ENCODE results near the gene AGPAT1.

AGPAT1 gene

DNA sequence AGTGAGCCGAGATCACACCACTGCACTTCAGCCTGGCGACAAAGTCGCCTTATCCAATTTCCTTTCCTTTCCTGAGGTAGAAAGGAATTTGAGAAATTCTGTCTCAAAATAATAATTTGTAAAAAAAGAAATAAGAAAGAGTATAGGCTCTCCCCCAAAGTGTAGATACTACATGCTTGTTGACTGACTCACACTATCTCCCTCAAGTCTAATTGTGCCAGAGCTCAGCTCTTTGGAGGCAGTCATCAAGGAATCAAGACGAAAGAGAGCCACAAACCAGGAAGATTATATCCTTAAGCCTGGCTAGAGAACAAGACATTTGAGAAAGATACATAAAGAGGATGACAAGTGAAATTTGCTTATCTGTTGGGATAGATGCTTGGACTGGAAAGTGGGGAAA, 42.1 kb downstream of the AGPAT1 start:
- TF ChIP-seq, protein P1, sequence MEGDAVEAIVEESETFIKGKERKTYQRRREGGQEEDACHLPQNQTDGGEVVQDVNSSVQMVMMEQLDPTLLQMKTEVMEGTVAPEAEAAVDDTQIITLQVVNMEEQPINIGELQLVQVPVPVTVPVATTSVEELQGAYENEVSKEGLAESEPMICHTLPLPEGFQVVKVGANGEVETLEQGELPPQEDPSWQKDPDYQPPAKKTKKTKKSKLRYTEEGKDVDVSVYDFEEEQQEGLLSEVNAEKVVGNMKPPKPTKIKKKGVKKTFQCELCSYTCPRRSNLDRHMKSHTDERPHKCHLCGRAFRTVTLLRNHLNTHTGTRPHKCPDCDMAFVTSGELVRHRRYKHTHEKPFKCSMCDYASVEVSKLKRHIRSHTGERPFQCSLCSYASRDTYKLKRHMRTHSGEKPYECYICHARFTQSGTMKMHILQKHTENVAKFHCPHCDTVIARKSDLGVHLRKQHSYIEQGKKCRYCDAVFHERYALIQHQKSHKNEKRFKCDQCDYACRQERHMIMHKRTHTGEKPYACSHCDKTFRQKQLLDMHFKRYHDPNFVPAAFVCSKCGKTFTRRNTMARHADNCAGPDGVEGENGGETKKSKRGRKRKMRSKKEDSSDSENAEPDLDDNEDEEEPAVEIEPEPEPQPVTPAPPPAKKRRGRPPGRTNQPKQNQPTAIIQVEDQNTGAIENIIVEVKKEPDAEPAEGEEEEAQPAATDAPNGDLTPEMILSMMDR (IDR thresholded peaks at IDR 0.05), result no peak
- TF ChIP-seq ZFX (IDR thresholded peaks at IDR 0.05; ENCODE audit: borderline replicate concordance), result no peak
- no peak overlapping the region for H3K27ac ChIP-seq

DNA sequence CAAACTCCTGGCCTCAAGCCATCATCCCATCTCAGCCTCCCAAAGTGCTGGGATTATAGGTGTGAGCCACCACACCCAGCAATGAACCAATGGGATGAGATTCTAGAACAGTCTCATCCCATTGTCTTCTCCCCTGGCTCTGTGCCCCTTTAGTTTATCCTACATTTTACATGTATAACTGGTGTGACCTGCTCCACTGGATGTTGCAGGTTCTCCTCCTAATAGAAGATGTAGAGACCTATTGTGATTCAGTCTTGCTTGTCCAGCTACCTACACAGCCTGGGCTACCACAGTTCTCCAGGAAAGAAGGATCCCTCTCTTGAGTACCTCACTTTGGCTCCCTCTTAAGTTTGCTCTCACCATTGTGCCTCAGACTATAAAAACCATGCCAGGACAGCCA, 43.8 kb downstream of the AGPAT1 start:
- TF ChIP-seq ZFX (IDR thresholded peaks at IDR 0.05; ENCODE audit: borderline replicate concordance), result no peak
- TF ChIP-seq, protein P1 (IDR thresholded peaks at IDR 0.05), result no peak
- peak overlapping the region; percentile 86 for H3K27ac ChIP-seq

DNA sequence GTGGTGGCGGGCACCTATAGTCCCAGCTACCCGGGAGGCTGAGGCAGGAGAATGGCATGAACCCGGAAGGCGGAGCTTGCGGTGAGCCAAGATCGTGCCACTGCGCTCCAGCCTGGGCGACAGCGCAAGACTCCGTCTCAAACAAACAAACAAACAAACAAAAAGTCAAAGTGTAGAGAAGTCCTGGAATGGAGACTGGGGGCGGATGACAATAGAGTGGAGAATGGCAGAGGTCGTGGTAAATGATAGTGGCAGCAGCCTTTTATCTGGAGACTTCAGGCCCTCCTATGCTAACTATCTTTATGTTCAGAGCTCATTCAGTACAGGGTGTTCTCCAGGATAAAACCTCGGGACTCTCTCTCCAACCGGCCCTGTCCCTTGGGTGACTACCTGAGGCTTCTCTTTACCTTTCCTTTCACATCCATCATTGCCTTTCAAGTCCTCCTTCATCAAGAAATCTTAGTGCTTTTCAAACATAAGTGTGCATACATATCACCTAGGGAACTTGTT, 44.4 kb downstream of the AGPAT1 start:
- H3K27ac ChIP-seq, result peak overlapping the region; percentile 86
- TF ChIP-seq, protein P1 (IDR thresholded peaks at IDR 0.05), result no peak
- TF ChIP-seq ZFX (IDR thresholded peaks at IDR 0.05; ENCODE audit: borderline replicate concordance), result no peak

DNA sequence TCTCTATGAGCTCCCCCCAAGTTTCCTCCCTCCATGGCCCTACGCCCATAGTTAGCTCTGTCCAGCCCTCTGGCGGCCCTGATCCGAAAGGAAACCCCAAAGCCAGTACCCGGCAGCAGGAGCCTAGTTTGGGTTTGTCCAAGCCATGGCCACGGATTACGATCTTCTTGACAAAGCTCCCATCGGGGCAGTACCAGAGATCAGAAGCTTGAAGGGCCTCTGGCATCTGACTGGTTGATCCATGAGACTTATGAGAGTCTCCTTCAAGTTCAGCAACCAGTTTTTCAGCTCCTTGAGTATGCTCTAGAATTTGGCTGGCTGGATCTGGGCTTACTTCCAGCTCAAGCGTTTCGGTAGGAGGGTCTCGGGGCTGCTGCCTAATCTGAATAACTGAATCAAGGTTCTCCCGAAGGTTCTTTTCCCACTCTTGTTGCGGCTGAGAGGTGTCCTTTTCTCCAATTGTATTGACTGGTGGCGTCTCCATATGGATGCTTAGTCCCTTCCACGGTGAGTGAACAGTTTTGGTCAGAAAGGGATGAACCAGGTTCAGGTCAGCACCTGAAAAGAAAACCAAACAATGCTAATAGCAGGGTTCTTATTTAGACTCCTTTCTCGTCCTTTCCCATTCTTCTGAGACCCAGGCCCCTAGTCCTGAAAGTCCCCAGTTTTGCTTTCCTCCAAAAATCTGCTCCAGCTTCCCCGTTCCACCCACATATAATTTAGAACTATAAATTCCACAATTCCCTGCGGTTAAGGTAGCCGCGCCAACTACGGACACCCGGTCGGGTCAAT, 46.4 kb downstream of the AGPAT1 start:
- TF ChIP-seq, protein P1 (IDR thresholded peaks at IDR 0.05), result no peak
- no peak for TF ChIP-seq ZFX (IDR thresholded peaks at IDR 0.05; ENCODE audit: borderline replicate concordance)
- peak overlapping the region; percentile 86 for H3K27ac ChIP-seq

DNA sequence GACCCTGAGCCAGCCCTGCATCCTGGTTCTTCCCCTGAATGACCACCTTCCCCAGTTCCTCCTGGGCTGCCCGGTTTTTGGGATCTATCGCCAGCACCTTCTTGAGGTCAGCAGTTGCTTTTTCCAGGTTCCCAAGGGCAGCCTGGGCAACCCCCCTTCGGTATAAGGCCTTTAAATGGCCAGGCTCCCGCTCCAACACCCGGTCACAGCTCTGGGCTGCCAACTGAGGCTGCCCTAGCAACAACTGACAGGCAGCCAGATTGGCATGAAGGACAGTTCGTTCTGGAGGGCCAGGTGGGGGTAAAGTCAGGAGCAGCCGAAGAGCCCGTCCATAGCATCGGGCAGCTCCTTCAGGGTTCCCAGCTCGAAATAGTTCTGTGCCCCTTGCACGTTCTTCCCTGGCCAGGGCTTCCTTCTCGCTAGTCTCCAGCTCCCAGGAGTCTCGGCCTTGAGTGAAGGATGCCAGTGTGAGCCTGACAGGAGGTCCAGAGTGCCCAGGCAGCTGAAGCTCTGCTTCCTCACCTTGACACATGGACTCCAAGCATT, 47.1 kb downstream of the AGPAT1 start:
- TF ChIP-seq ZFX (IDR thresholded peaks at IDR 0.05; ENCODE audit: borderline replicate concordance), result no peak
- TF ChIP-seq, protein P1 (IDR thresholded peaks at IDR 0.05), result no peak
- peak overlapping the region; percentile 86 for H3K27ac ChIP-seq

DNA sequence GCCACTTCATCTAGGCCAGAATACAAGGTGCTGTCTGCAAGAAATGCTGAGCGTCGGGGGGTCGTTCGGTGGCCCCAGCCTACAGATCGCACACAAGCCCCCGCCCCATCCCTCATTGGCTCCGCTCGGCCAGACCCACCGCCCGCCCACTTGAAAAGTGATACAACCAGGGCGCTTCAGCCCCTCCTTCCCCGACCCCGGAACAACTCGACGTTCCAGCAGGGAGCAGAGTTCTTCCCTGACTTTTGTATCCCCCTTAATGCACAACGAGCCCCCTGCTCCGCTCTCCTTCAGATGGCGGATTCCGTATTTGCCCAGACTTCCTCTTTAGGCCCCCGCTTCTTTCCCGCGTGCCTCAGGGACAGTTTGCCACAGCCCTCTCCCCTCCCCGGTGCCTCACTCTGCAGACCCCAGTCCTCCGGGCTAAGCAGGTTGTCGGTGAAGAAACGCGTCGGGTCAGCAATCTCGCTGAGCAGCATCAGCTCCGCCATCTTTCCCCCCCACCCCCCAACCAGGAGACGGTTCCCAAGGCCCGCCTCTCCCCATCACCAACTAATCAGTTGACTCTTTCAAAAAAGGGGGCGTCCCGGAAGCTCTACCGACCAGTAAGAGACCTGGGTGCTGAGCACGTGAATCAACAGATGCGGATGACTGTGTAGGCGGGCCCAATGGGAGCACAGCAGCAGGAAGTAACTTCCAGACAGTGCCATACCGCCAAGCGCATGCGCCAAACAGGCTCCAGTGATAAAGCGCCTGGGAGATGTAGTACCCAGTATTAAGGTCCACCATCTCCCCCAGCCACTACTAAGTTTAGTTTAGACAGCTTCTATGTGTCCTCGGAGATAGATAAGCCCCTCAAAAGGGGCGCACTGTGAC, 47.9 kb downstream of the AGPAT1 start, which contains the start of gene ATF6B:
TSS of gene ATF6B (minus strand) at position 530 of the 876 bp plus-strand sequence. CDS start at position 491, 39 bp downstream.
- peak within 1 kb of the TSS; percentile 86 for H3K27ac ChIP-seq
- TF ChIP-seq, protein P1 (IDR thresholded peaks at IDR 0.05), result no peak
- TF ChIP-seq ZFX (IDR thresholded peaks at IDR 0.05; ENCODE audit: borderline replicate concordance), result no peak

Data from 22Rv1 (cell line).